Immature natural killer cell (primary cell): ENCODE results near the gene TEAD2. TPM values are rescaled to one million over a fixed set of nuclear protein-coding genes. Genes with fewer than 3 reads are reported as not detected.

Experiments
- DNase-seq, 3 donors: peaks; one replicate each; pipeline ENCODE4 v3.0.0; 2022; ENCODE audit warnings: mixed read lengths in 1 of 3
- H3K27ac Mint-ChIP-seq, 6 donors: one replicate each; pipeline ENCODE4 v1.8.0; 2020; ENCODE audit warnings: mixed read lengths in 6 of 6, mild to moderate bottlenecking in 5 of 6, inconsistent platforms in 4 of 6, moderate library complexity in 3 of 6
- H3K27me3 Mint-ChIP-seq, 3 donors: one replicate each; pipeline ENCODE4 v1.8.0; 2020 to 2021; ENCODE audit warnings: low read depth in 3 of 3, mild to moderate bottlenecking in 3 of 3, mixed read lengths in 3 of 3, moderate library complexity in 3 of 3, inconsistent platforms in 1 of 3
- H3K36me3 Mint-ChIP-seq, 3 donors: one replicate each; pipeline ENCODE4 v1.8.0; 2020; ENCODE audit warnings: mixed read lengths in 3 of 3, inconsistent platforms in 2 of 3, mild to moderate bottlenecking in 2 of 3
- H3K4me1 Mint-ChIP-seq, 2 donors: one replicate each; pipeline ENCODE4 v1.8.0; 2020; ENCODE audit warnings: inconsistent platforms in 2 of 2, mild to moderate bottlenecking in 2 of 2, mixed read lengths in 2 of 2, moderate library complexity in 1 of 2
- H3K4me3 Mint-ChIP-seq, 5 donors: one replicate each; pipeline ENCODE4 v1.8.0; 2020; ENCODE audit warnings: mild to moderate bottlenecking in 5 of 5, mixed read lengths in 5 of 5, inconsistent platforms in 3 of 5, moderate library complexity in 3 of 5
- H3K9me3 Mint-ChIP-seq, 6 donors: one replicate each; pipeline ENCODE4 v1.8.0; 2020; ENCODE audit warnings: mild to moderate bottlenecking in 6 of 6, mixed read lengths in 6 of 6, inconsistent platforms in 4 of 6, moderate library complexity in 3 of 6
- polyA plus RNA-seq, 3 donors: library from polyadenylated mRNA; unstranded; fragments of 300-500 nt; fragmentation: Illumina TruSeq; gene quantifications; one replicate each; pipeline ENCODE4 v1.2.3, GENCODE V29; 2021

The TEAD2 gene
- polyA plus RNA-seq, 3 donors from 2014 or later: not detected

GRCh38 chr19:49395581-49396407, 33.6 kb upstream of the TEAD2 start:
- Mint-ChIP-seq H3K27me3 (peaks cover 0 to 12% (median 2%) of the 10 kb centered on the region in 3 donors), H3K27ac (no peak overlapping the region), H3K4me1 (peaks cover 10 to 15% of the 10 kb centered on the region in 2 donors), H3K9me3 (no peaks in the 10 kb centered on the region), H3K4me3 (no peak overlapping the region), H3K36me3 (no peaks in the 10 kb centered on the region)
- no peak for DNase-seq

GRCh38 chr19:49393881-49394280, 31.7 kb upstream of the TEAD2 start:
- no peaks in the 10 kb centered on the region for H3K9me3 Mint-ChIP-seq
- H3K36me3 Mint-ChIP-seq: no peaks in the 10 kb centered on the region
- no peak for DNase-seq
- peaks cover 0 to 15% (median 2%) of the 10 kb centered on the region in 3 donors for H3K27me3 Mint-ChIP-seq
- H3K4me3 Mint-ChIP-seq: no peak overlapping the region
- H3K27ac Mint-ChIP-seq: no peak overlapping the region
- H3K4me1 Mint-ChIP-seq: peaks cover 12 to 15% of the 10 kb centered on the region in 2 donors

GRCh38 chr19:49391581-49392399, 29.6 kb upstream of the TEAD2 start:
- Mint-ChIP-seq H3K27me3 (peaks cover 2 to 22% (median 7%) of the 10 kb centered on the region in 3 donors), H3K4me3 (peak overlapping the region in 2 of 5 donors; percentile 6 to 29), H3K27ac (peak overlapping the region; percentile 12 to 90 (median 56)), H3K36me3 (no peaks in the 10 kb centered on the region), H3K9me3 (no peaks in the 10 kb centered on the region), H3K4me1 (peaks cover 18 to 34% of the 10 kb centered on the region in 2 donors)
- peak; percentile 69 to 74 (median 73) for DNase-seq

- peak overlapping the region in 1 of 6 donors; percentile 67 for H3K27ac Mint-ChIP-seq
- H3K9me3 Mint-ChIP-seq: no peaks in the 10 kb centered on the region
- no peaks in the 10 kb centered on the region for H3K36me3 Mint-ChIP-seq
- DNase-seq: no peak
- peaks cover 18 to 34% of the 10 kb centered on the region in 2 donors for H3K4me1 Mint-ChIP-seq
- peaks cover 2 to 21% (median 7%) of the 10 kb centered on the region in 3 donors for H3K27me3 Mint-ChIP-seq
- no peak overlapping the region for H3K4me3 Mint-ChIP-seq
Observed at GRCh38 chr19:49390929-49391359, 28.7 kb upstream of the TEAD2 start.

- Mint-ChIP-seq H3K9me3 (no peaks in the 10 kb centered on the region), H3K27me3 (peaks cover 2 to 21% (median 7%) of the 10 kb centered on the region in 3 donors), H3K27ac (peak overlapping the region in 1 of 6 donors; percentile 46), H3K4me1 (peaks cover 18 to 34% of the 10 kb centered on the region in 2 donors), H3K36me3 (no peaks in the 10 kb centered on the region), H3K4me3 (no peak overlapping the region)
- DNase-seq: no peak
Observed at GRCh38 chr19:49390131-49390928, 28.1 kb upstream of the TEAD2 start.

GRCh38 chr19:49389406-49389805, 27.2 kb upstream of the TEAD2 start:
- Mint-ChIP-seq H3K27ac (no peak overlapping the region), H3K9me3 (no peaks in the 10 kb centered on the region), H3K4me1 (peaks cover 18 to 34% of the 10 kb centered on the region in 2 donors), H3K36me3 (no peaks in the 10 kb centered on the region), H3K4me3 (no peak overlapping the region), H3K27me3 (peaks cover 7 to 21% (median 8%) of the 10 kb centered on the region in 3 donors)
- no peak for DNase-seq

GRCh38 chr19:49387936-49388372, 25.7 kb upstream of the TEAD2 start, which contains the start of gene KASH5:
KASH5 (plus strand) TSS chr19:49388249; CDS start chr19:49390884, 2,635 bp downstream.
- peak; percentile 79 to 90 (median 86) for DNase-seq
- Mint-ChIP-seq H3K27ac (peak within 1 kb of the TSS in 5 of 6 donors; percentile 65 to 82 (median 79)), H3K36me3 (no peaks in the 10 kb centered on the region), H3K4me1 (peaks cover 18 to 34% of the 10 kb centered on the region in 2 donors), H3K9me3 (no peaks in the 10 kb centered on the region), H3K27me3 (peaks cover 7 to 18% (median 8%) of the 10 kb centered on the region in 3 donors), H3K4me3 (peak within 1 kb of the TSS; percentile 46 to 74 (median 62))

- DNase-seq: no peak
- Mint-ChIP-seq H3K4me1 (peaks cover 4 to 15% of the 10 kb centered on the region in 2 donors), H3K36me3 (peaks cover 0 to 8% (median 4%) of the 10 kb centered on the region in 3 donors), H3K27me3 (peaks cover 4 to 12% (median 10%) of the 10 kb centered on the region in 3 donors), H3K27ac (peak overlapping the region in 1 of 6 donors; percentile 1), H3K9me3 (peaks cover 5 to 17% (median 8%) of the 10 kb centered on the region in 6 donors), H3K4me3 (no peak overlapping the region)
Observed at GRCh38 chr19:49383599-49383998, 21.4 kb upstream of the TEAD2 start.

- Mint-ChIP-seq H3K4me3 (no peak overlapping the region), H3K27me3 (peaks cover 0 to 8% (median 7%) of the 10 kb centered on the region in 3 donors), H3K36me3 (peaks cover 0 to 8% (median 4%) of the 10 kb centered on the region in 3 donors), H3K4me1 (peaks cover 0 to 6% of the 10 kb centered on the region in 2 donors), H3K27ac (no peak overlapping the region), H3K9me3 (peaks cover 5 to 17% (median 8%) of the 10 kb centered on the region in 6 donors)
- DNase-seq: no peak
Observed at GRCh38 chr19:49382639-49383038, 20.4 kb upstream of the TEAD2 start.

GRCh38 chr19:49380391-49380790, 18.2 kb upstream of the TEAD2 start:
- Mint-ChIP-seq H3K27me3 (peaks cover 0 to 8% (median 7%) of the 10 kb centered on the region in 3 donors), H3K9me3 (peaks cover 5 to 17% (median 8%) of the 10 kb centered on the region in 6 donors), H3K36me3 (peaks cover 0 to 8% (median 4%) of the 10 kb centered on the region in 3 donors), H3K4me1 (no peaks in the 10 kb centered on the region), H3K4me3 (no peak overlapping the region), H3K27ac (no peak overlapping the region)
- DNase-seq: no peak

- Mint-ChIP-seq H3K27me3 (peaks cover 0 to 5% (median 3%) of the 10 kb centered on the region in 3 donors), H3K4me3 (no peak overlapping the region), H3K4me1 (no peaks in the 10 kb centered on the region), H3K36me3 (peaks cover 0 to 8% (median 4%) of the 10 kb centered on the region in 3 donors), H3K27ac (no peak overlapping the region), H3K9me3 (peaks cover 5 to 17% (median 8%) of the 10 kb centered on the region in 6 donors)
- DNase-seq: no peak
Observed at GRCh38 chr19:49378512-49378911, 16.3 kb upstream of the TEAD2 start.

- no peaks in the 10 kb centered on the region for H3K36me3 Mint-ChIP-seq
- peaks cover 2% of the 10 kb centered on the region in 3 donors for H3K27me3 Mint-ChIP-seq
- peaks cover 0 to 6% (median 0%) of the 10 kb centered on the region in 6 donors for H3K9me3 Mint-ChIP-seq
- no peak overlapping the region for H3K4me3 Mint-ChIP-seq
- DNase-seq: no peak
- no peaks in the 10 kb centered on the region for H3K4me1 Mint-ChIP-seq
- H3K27ac Mint-ChIP-seq: peak overlapping the region in 1 of 6 donors; percentile 22
Observed at GRCh38 chr19:49374665-49375434, 12.6 kb upstream of the TEAD2 start.
